Activated B cell treated with CpG ODN at 0.5 μM for 24 hours (primary cell): Measurements from ENCODE around the gene NAAA. TPM values are rescaled to one million over a fixed set of nuclear protein-coding genes. Genes with fewer than 3 reads are reported as not detected.

Experiments used
- ATAC-seq: fragments of 200-7000 bp; cut with Tn5 transposase; one replicate; pipeline ENCODE4 v1.10.0; 2021; ENCODE audit warnings: low read depth, mild to moderate bottlenecking, moderate library complexity
- CTCF ChIA-PET: fragments of 350-600 bp; sonication (Branson Sonifier 250); formaldehyde crosslinking; loops from one replicate; lab custom pipeline; 2021; ENCODE audit warnings: antibody characterized with exemption; lab: Charles Lee
- POLR2A ChIA-PET: fragments of 350-600 bp; sonication (Branson Sonifier 250); formaldehyde crosslinking; loops from one replicate; lab custom pipeline; 2021; ENCODE audit warnings: antibody characterized with exemption; lab: Charles Lee
- DNase-seq: peaks from one replicate; pipeline ENCODE4 v3.0.0; 2022
- H3K27ac Mint-ChIP-seq: one replicate; pipeline ENCODE4 v1.8.0; 2020; ENCODE audit warnings: mixed read lengths
- H3K27me3 Mint-ChIP-seq: one replicate; pipeline ENCODE4 v1.8.0; 2021; ENCODE audit warnings: mixed read lengths
- H3K36me3 Mint-ChIP-seq: one replicate; pipeline ENCODE4 v1.8.0; 2021; ENCODE audit warnings: low read depth, mixed read lengths
- H3K4me1 Mint-ChIP-seq: one replicate; pipeline ENCODE4 v1.8.0; 2021; ENCODE audit warnings: mixed read lengths
- H3K4me3 Mint-ChIP-seq: one replicate; pipeline ENCODE4 v1.8.0; 2020; ENCODE audit warnings: mild to moderate bottlenecking, mixed read lengths
- H3K9me3 Mint-ChIP-seq: one replicate; pipeline ENCODE4 v1.8.0; 2020; ENCODE audit warnings: mixed read lengths
- CTCF ChIP-seq: fragments of 200-600 bp; IDR thresholded peaks from one replicate; pipeline ENCODE4 v1.8.0; 2022; ENCODE audit warnings: antibody characterized with exemption, mild to moderate bottlenecking
- intact Hi-C: fragments of 100-400 bp; cut with micrococcal nuclease; formaldehyde crosslinking; loops from one replicate; pipeline ENCODE4 v1.15.1; 2024
- total RNA-seq: library from RNA; stranded (reverse); gene quantifications from 2 replicates; pipeline ENCODE4 v1.2.3, GENCODE V29; 2022

NAAA gene
- total RNA-seq, 1 donor from 2014 or later = 31.1 TPM

GRCh38 chr4:75953509-75953908, 12.7 kb upstream of the NAAA start:
- Mint-ChIP-seq H3K36me3 (peaks cover 93% of the 10 kb centered on the region), H3K27ac (peak overlapping the region; percentile 41), H3K9me3 (no peaks in the 10 kb centered on the region), H3K4me1 (peaks cover 25% of the 10 kb centered on the region), H3K4me3 (no peak overlapping the region), H3K27me3 (no peaks in the 10 kb centered on the region)
- POLR2A ChIA-PET = interaction anchor here (0.9 kb wide), 1 partner anchor 13 kb away, joined by 6 read pairs; the partner anchor contains the start of gene NAAA
- CTCF ChIA-PET = interaction anchor here (1.1 kb wide), 1 partner anchor 58 kb away, joined by 3 read pairs; no protein-coding TSS in a partner anchor
- no peak for TF ChIP-seq CTCF
- intact Hi-C loops = loop anchor here (5.0 kb wide), 1 partner anchor 36 kb away; no protein-coding TSS in a partner anchor
- ATAC-seq (no peak), DNase-seq (no peak)

- CTCF ChIA-PET = no interaction called here
- no peak overlapping the region for H3K27ac Mint-ChIP-seq
Observed at GRCh38 chr4:75950213-75950815, 9.5 kb upstream of the NAAA start.

GRCh38 chr4:75948822-75949444, 8.1 kb upstream of the NAAA start:
- H3K9me3 Mint-ChIP-seq = no peaks in the 10 kb centered on the region

More at GRCh38 chr4:75950213-75950815, 9.5 kb upstream of the NAAA start:
- no peak for TF ChIP-seq CTCF
- ATAC-seq (no peak), DNase-seq (no peak)
- Mint-ChIP-seq H3K27me3 (no peaks in the 10 kb centered on the region), H3K4me1 (peaks cover 26% of the 10 kb centered on the region), H3K36me3 (peaks cover 76% of the 10 kb centered on the region), H3K4me3 (no peak overlapping the region), H3K9me3 (no peaks in the 10 kb centered on the region)
- intact Hi-C loops = loop anchor here (5.0 kb wide), 1 partner anchor 33 kb away; no protein-coding TSS in a partner anchor
- POLR2A ChIA-PET = interaction anchor here (0.6 to 0.7 kb wide), 2 partner anchors 10 to 11 kb away, joined by 4 to 9 read pairs; partner anchors contain the start of gene NAAA

GRCh38 chr4:75939890-75940691, 722 bp downstream of the NAAA start:
- intact Hi-C loops = loop anchor here (1.0 to 2.0 kb wide), 9 partner anchors 9 to 425 kb away; partner anchors contain the start of genes NUP54, RCHY1, SDAD1 and THAP6

More at GRCh38 chr4:75948822-75949444, 8.1 kb upstream of the NAAA start:
- Mint-ChIP-seq H3K4me1 (peaks cover 26% of the 10 kb centered on the region), H3K27me3 (no peaks in the 10 kb centered on the region), H3K4me3 (no peak overlapping the region), H3K27ac (peak overlapping the region; percentile 77), H3K36me3 (peaks cover 63% of the 10 kb centered on the region)
- intact Hi-C loops = loop anchor here (1.0 to 5.0 kb wide), 2 partner anchors 9 to 277 kb away; partner anchors contain the start of gene G3BP2
- DNase-seq (no peak), ATAC-seq (peak; percentile 86)
- ChIA-PET CTCF (no interaction called here), POLR2A (interaction anchor here (0.7 to 1.1 kb wide), 2 partner anchors 10 to 21 kb away, joined by 3 to 9 read pairs; no protein-coding TSS in a partner anchor)
- TF ChIP-seq CTCF = no peak

More at GRCh38 chr4:75939890-75940691, 722 bp downstream of the NAAA start:
- Mint-ChIP-seq H3K27ac (peak overlapping the region; percentile 99), H3K27me3 (no peaks in the 10 kb centered on the region), H3K36me3 (peaks cover 23% of the 10 kb centered on the region), H3K4me3 (peak overlapping the region; percentile 98), H3K4me1 (peaks cover 14% of the 10 kb centered on the region), H3K9me3 (no peaks in the 10 kb centered on the region)
- peak; percentile 77 for ATAC-seq
- peak; percentile 70 for DNase-seq
- ChIA-PET CTCF (interaction anchor here (0.6 to 3.6 kb wide), 5 partner anchors 25 to 266 kb away, joined by 3 to 11 read pairs (median 4); partner anchors contain the start of gene SDAD1), POLR2A (interaction anchor here (0.6 to 2.9 kb wide), 24 partner anchors 8 to 1922 kb away, joined by 3 to 14 read pairs (median 4); partner anchors contain the start of genes MRPL1, PPEF2, RCHY1 and SDAD1)
- TF ChIP-seq CTCF = no peak
